GM19438 (cell line): Measurements from ENCODE around the gene MAJIN.
"Not testable (repeated sequence)": the region's sequence is repeated elsewhere in the genome, so short reads cannot be mapped to it uniquely, and the experiment has no call there.

ENCODE experiments used
- ATAC-seq: cut with Tn5 transposase; IDR thresholded peaks from one replicate; pipeline ENCODE4 v1.9.1; 2021; ENCODE audit warnings: low read depth; ENCODE audit not compliant: unreplicated experiment

Gene MAJIN, protein sequence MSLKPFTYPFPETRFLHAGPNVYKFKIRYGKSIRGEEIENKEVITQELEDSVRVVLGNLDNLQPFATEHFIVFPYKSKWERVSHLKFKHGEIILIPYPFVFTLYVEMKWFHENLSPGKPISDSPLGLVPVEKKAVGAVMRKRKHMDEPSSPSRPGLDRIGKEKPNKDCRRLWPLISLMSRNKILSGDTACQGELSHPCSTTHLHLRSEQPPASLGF

GRCh38 chr11:64971421-64972233 is at the start of gene MAJIN:
Gene MAJIN (minus strand): TSS chr11:64972108. CDS start chr11:64959405, 12,703 bp downstream.
- ATAC-seq, result peak; percentile 72

GRCh38 chr11:65021509-65021908 is 49.6 kb upstream of the MAJIN start:
- ATAC-seq, result no peak

- ATAC-seq, result no peak
Observed at GRCh38 chr11:65021003-65021402, 49.1 kb upstream of the MAJIN start.

DNA sequence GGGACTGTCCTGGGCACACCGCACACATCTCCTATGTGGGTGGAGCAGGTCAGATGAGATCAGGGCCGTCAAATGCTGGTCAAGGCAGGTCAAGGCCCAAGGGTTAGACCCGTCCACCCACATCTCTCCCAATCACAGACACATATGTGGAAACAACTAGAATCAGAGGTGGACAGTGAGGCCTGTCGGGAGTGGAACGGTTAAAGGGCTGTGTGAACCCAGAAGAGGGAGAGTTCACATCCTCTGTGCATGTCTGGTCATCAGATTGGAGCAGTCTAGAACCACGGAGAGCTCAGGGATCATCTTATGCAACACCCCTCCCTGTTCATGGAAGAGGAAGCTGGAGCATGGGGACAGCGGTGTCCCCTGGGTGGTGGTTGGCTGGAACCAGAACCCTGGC is 47.9 kb upstream of the MAJIN start:
- ATAC-seq, result no peak

DNA sequence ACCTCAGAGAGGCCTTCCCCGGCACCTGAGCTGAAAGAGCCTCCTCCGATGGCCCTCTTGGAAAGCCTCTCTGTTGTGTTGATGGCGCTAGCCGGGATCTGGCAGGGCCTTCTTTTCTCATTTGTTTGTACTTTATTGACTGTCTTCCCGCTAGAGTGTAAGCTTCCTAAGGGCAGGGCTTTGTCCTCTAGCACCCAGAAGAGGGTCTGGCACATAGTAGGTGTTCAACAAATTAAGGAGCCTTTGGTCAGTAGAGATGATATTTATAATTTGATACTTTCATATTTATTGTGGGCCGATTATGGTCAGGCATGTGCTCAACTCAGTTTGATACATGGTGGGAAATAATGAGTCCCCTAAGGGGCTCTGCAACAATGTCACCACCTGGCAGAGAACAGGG is 46.0 kb upstream of the MAJIN start:
- no peak for ATAC-seq

DNA sequence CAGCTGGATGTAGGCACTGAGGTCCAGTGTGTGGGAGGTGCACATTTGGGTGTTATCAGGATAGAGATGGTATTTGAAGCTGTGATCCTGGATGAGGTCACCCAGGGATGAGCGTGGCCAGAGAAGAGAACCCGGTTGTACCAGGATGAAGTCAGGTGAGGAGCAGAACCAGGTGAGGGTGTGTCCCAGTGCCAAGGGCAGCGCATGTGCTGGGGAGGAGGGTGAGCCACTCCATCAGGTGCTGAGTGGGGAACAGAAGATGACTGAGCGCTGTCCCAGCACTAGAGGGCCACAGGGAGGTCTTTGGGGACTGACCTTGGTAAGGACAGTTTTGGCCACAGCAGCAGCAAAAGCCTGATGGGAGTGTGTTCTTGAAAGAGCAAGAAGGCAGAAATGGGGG is 44.8 kb upstream of the MAJIN start:
- ATAC-seq, result no peak

DNA sequence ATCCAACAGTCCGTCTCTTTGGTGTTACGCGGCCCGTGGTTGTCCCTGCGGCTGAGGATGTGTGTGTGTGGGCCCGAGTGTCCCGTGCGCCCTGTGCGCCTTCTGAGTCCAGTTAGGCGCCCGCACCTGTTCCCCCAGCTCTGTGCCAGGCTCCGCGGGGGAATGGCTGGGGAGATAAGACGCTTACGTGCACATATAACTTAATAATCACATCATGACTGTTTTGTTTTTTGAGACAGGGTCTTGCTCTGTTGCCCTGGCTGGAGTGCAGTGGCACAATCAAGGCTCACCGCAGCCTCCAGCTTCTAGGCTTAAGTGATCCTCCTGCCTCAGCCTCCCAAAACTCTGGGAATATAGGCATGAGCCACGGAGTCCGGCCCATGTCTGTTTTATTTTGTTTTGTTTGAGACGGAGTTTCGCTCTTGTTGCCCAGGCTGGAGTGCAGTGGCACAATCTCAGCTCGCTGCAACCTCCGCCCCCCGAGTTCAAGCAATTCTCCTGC is 42.9 kb upstream of the MAJIN start:
- ATAC-seq, result no peak

- ATAC-seq, result peak; percentile 75
Observed at GRCh38 chr11:65013888-65014725, 42.2 kb upstream of the MAJIN start, which contains the start of gene ARL2. Gene ARL2 (plus strand): TSS chr11:65014160. CDS start chr11:65014208, 48 bp downstream.

GRCh38 chr11:65013130-65013887 is 41.4 kb upstream of the MAJIN start:
- peak; percentile 65 for ATAC-seq

GRCh38 chr11:65008873-65009272 is 37.0 kb upstream of the MAJIN start:
- ATAC-seq, result no peak

- no peak for ATAC-seq
Observed at GRCh38 chr11:65008016-65008415, 36.1 kb upstream of the MAJIN start.

- not testable (repeated sequence) for ATAC-seq
Observed at GRCh38 chr11:65003968-65004367, 32.1 kb upstream of the MAJIN start.

DNA sequence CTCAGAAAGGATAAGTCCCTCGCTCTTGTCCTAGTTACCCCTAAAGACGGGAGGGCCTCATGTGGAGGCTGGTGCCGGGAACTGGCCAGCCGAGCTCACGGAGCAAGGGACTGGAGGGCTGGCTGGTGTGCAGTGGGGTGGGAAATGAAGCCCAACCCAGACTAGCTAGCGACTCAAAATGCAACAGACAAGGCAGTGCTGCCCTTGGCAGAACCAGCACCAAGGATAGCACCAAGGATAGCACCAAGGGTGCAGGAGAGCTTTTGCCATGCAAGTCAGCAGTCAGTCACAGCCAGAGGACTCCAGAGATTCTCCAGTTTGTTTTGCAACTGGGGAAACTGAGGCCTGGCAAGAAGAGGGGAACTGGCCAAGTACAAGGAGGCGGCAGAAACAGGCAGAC is 31.4 kb upstream of the MAJIN start:
- no peak for ATAC-seq

DNA sequence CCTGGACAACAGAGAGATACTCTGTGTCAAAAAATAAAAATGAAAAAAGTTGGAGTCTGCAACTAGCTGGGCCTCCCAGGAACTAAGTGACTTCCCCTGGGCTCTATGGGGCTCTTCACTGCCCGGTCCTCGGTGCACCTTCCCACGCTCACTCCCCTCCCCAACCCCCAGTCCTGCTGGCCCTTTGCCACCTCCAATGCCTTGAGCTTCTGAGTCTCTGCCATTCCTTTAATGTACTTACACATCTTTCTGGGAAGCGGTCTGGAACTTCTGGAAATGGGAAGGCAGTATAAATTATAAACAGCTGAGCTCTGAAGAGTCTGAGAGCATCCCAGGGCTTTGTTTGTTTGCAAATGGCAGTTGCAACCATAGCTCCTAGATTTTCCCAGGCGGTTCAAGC is 30.8 kb upstream of the MAJIN start:
- ATAC-seq, result no peak

DNA sequence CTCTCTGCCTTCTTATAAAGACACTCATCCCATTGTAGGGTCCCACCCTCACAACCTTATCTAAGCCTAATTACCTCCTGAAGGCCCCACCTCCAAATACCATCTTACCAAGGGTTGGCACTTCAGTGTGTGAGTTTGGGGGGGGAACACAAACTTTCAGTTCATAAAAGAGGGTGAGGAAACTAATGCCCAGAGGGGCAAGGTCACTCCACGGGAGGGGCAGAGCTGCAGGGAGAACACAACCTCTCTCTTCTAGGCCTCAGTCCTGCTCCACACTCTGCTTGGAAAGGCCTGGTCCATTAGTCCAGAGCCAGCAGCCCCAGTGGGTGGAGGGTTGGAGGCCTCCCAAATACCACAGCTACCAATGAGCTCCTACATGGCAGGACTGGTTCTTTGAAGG is 27.6 kb upstream of the MAJIN start:
- ATAC-seq, result no peak

- no peak for ATAC-seq
Observed at GRCh38 chr11:64998690-64999431, 27.0 kb upstream of the MAJIN start.

GRCh38 chr11:64998141-64998540 is 26.2 kb upstream of the MAJIN start:
- ATAC-seq, result no peak

GRCh38 chr11:64996710-64997380 is 24.9 kb upstream of the MAJIN start, which contains the start of gene BATF2:
Gene BATF2 (minus strand): TSS chr11:64996971. CDS start chr11:64996914, 57 bp downstream.
- no peak for ATAC-seq

DNA sequence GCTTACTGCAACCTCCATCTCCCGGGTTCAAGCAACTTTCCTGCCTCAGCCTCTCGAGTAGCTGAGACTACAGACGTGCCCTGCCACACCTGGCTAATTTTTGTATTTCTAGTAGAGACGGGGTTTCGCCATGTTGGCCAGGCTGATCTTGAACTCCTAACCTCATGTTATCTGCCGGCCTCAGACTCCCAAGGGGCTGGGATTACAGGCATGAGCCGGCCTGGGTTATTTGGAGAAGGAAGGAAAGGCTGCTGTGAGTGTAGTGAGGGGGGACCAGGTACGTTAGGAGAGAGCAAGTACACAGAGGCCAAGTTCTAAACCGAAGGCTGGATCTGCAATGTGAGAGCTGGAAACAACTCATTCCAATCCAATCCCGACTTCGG is 24.4 kb upstream of the MAJIN start:
- ATAC-seq, result no peak
